Measurements from ENCODE around the gene HMX1. TPM values are rescaled to one million over a fixed set of nuclear protein-coding genes. Genes with fewer than 3 reads are reported as not detected.

HMX1 gene
- not detected for total RNA-seq
- polyA plus RNA-seq (2013, experiment 1 of 2) = not detected
- polyA plus RNA-seq (2013, experiment 2 of 2) = not detected
- 0 to 0.07 (median 0) reads per million in 172 experiments for total RNA-seq

DNA sequence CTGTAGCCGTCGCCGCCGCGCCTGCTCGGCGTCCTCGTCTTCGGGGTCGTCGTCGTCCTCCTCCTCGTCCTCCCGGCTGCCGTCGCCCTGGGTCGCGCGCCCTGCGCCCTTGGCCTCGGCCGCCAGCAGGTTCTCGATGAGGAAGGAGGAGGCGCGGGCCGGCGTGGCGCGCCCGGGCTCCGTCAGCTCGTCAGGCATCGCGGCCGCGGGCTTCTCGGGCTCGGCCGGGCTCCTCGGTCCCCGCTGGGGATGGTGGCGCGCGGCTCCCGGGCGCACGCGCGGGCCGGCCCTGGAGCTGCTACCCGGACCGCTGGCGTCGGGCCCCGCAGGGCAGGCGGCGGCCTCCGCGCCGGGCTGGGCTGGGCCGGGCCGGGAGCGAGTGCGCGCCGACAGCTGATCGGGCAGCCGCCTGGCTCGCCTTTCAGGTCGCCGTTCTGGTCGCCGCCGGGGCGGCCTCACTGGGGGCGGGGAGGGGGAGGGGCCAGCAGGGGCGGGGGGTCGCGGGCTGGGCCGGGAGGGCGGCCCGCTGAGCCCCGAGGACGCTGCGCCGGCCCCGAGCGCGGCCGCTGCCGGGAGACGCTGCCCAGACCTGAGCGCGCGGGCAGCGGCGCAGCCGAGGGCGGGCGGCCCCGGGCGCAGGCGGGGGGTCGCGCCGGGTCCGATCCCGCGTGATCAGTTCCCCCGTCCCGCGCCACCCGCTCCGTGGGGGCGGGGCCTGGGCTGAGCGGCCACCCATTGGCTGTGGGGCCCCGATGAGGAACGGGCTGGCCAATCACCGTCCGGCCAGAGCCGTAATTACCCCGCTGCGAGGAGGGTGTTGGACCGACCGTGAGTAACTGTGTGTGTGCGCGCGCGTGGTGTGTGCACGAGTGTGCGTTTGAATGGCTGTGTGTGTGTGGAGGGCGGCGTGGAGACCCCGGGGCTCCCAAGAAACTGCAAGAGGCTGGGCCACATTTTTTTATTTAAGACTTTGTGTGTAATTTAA, at the start of gene HMX1:
Gene HMX1, minus strand, starts transcription at position 423 of the 985 bp plus-strand sequence. Its CDS starts 225 bp downstream, at position 198.
- H3K4me3 Mint-ChIP-seq = no peak within 1 kb of the TSS
- ATAC-seq (ENCODE audit: poor library complexity) (no peak), DNase-seq (no peak)
- Histone ChIP-seq H3K4me3 (ENCODE audit: low read length) (no peak within 1 kb of the TSS), H3K9me3 (ENCODE audit: control insufficient read depth in 1 of 2, insufficient read depth in 1 of 2, low read length in 2 of 2) (peaks cover 0 to 60% of the 10 kb centered on the region in 2 experiments), H3K4me1 (ENCODE audit: insufficient read depth, low read length) (no peaks in the 10 kb centered on the region), H3K36me3 (ENCODE audit: insufficient read depth, low read length) (no peaks in the 10 kb centered on the region), H3K27ac (ENCODE audit: low read depth in 1 of 2, low read length in 2 of 2) (no peak within 1 kb of the TSS), H3K27me3 (ENCODE audit: control insufficient read depth in 1 of 2, insufficient read depth in 2 of 2, low read length in 2 of 2) (peaks cover 50 to 81% of the 10 kb centered on the region in 2 experiments)
- H3K9me3 Mint-ChIP-seq = no peaks in the 10 kb centered on the region
- no peak within 1 kb of the TSS for H3K27ac Mint-ChIP-seq
- TF ChIP-seq CTCF (IDR thresholded peaks at IDR 0.05) = no peak
- intact Hi-C loops (cut with DNase I, micrococcal nuclease) = no loop called here
- POLR2A ChIA-PET = no interaction called here
- H3K27me3 Mint-ChIP-seq = peaks cover 61% of the 10 kb centered on the region
- CTCF ChIA-PET = no interaction called here
- H3K4me1 Mint-ChIP-seq (ENCODE audit: low read depth) = no peaks in the 10 kb centered on the region
- H3K36me3 Mint-ChIP-seq (ENCODE audit: low read depth) = no peaks in the 10 kb centered on the region

- ATAC-seq (ENCODE audit: poor library complexity) = no peak
- Histone ChIP-seq H3K27me3 (ENCODE audit: control insufficient read depth in 1 of 2, insufficient read depth in 2 of 2, low read length in 2 of 2) (peaks cover 6 to 24% of the 10 kb centered on the region in 2 experiments), H3K27ac (ENCODE audit: low read depth in 1 of 2, low read length in 2 of 2) (no peak overlapping the region), H3K4me1 (ENCODE audit: insufficient read depth, low read length) (peaks cover 5% of the 10 kb centered on the region), H3K36me3 (ENCODE audit: insufficient read depth, low read length) (no peaks in the 10 kb centered on the region), H3K9me3 (ENCODE audit: control insufficient read depth in 1 of 2, insufficient read depth in 1 of 2, low read length in 2 of 2) (peaks cover 11 to 19% of the 10 kb centered on the region in 2 experiments), H3K4me3 (ENCODE audit: low read length) (no peak overlapping the region)
- Mint-ChIP-seq H3K27me3 (peaks cover 23% of the 10 kb centered on the region), H3K4me3 (no peak overlapping the region), H3K4me1 (ENCODE audit: low read depth) (no peaks in the 10 kb centered on the region), H3K9me3 (peaks cover 8% of the 10 kb centered on the region), H3K27ac (no peak overlapping the region), H3K36me3 (ENCODE audit: low read depth) (no peaks in the 10 kb centered on the region)
- POLR2A ChIA-PET = no interaction called here
- CTCF ChIA-PET = no interaction called here
- DNase-seq = peak in 1 of 14 experiments; percentile 16
- no peak for TF ChIP-seq CTCF (IDR thresholded peaks at IDR 0.05)
- intact Hi-C loops (cut with DNase I, micrococcal nuclease) = loop anchor here in 1 of 2 experiments (5.0 kb wide), 1 partner anchor 679 kb away; no protein-coding TSS in a partner anchor
These were observed 49.3 kb upstream of the HMX1 start for GRCh38 chr4:8920969-8921368.

DNA sequence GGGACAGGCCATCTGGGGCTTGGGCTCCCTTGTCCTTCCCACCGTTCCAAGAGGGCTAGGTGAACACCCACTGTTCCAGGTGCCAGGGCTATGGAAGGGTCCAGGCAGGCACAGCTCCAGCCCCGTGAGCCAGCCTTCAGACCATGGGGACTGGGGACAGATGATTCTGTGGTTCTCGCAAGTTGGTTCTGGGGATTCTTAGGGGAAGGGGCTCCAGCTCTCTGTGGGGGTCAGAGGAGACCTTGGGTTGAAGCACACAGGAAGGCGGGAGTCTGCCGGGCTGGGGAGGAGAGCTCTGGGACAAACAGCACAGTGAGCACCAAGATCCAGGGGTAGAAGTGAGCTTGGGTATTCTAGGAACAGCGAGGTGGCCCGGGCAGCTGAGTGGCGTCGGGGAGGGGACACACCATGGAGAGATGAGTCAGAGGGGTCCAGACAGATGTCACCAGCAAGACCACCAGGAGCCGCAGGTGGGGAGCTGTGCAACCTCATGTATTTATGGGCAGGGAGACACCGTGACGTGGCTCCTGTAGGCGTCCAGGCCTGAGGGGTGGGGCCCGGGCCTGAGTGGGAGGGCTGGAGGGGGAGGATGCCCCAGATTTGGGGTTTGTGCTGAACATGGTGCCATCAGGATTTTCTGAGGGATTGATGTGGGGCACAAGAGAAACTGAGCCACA, 48.8 kb upstream of the HMX1 start:
- POLR2A ChIA-PET = no interaction called here
- ATAC-seq (ENCODE audit: poor library complexity) = no peak
- peaks cover 23% of the 10 kb centered on the region for H3K27me3 Mint-ChIP-seq
- H3K36me3 ChIP-seq (ENCODE audit: insufficient read depth, low read length) = no peaks in the 10 kb centered on the region
- H3K27ac ChIP-seq (ENCODE audit: low read depth in 1 of 2, low read length in 2 of 2) = no peak overlapping the region
- H3K27me3 ChIP-seq (ENCODE audit: control insufficient read depth in 1 of 2, insufficient read depth in 2 of 2, low read length in 2 of 2) = peaks cover 6 to 24% of the 10 kb centered on the region in 2 experiments
- no peak overlapping the region for H3K4me3 Mint-ChIP-seq
- CTCF ChIA-PET = no interaction called here
- no peaks in the 10 kb centered on the region for H3K36me3 Mint-ChIP-seq (ENCODE audit: low read depth)
- no peak for TF ChIP-seq CTCF (IDR thresholded peaks at IDR 0.05)
- no peaks in the 10 kb centered on the region for H3K4me1 Mint-ChIP-seq (ENCODE audit: low read depth)
- peaks cover 8% of the 10 kb centered on the region for H3K9me3 Mint-ChIP-seq
- H3K4me1 ChIP-seq (ENCODE audit: insufficient read depth, low read length) = peaks cover 5% of the 10 kb centered on the region
- intact Hi-C loops (cut with DNase I, micrococcal nuclease) = loop anchor here in 1 of 2 experiments (5.0 kb wide), 1 partner anchor 678 kb away; no protein-coding TSS in a partner anchor
- peaks cover 11 to 19% of the 10 kb centered on the region in 2 experiments for H3K9me3 ChIP-seq (ENCODE audit: control insufficient read depth in 1 of 2, insufficient read depth in 1 of 2, low read length in 2 of 2)
- H3K27ac Mint-ChIP-seq = no peak overlapping the region
- DNase-seq = peak in 1 of 14 experiments; percentile 10
- H3K4me3 ChIP-seq (ENCODE audit: low read length) = no peak overlapping the region
